Measurements from ENCODE around the gene ATP5PO.

DNA sequence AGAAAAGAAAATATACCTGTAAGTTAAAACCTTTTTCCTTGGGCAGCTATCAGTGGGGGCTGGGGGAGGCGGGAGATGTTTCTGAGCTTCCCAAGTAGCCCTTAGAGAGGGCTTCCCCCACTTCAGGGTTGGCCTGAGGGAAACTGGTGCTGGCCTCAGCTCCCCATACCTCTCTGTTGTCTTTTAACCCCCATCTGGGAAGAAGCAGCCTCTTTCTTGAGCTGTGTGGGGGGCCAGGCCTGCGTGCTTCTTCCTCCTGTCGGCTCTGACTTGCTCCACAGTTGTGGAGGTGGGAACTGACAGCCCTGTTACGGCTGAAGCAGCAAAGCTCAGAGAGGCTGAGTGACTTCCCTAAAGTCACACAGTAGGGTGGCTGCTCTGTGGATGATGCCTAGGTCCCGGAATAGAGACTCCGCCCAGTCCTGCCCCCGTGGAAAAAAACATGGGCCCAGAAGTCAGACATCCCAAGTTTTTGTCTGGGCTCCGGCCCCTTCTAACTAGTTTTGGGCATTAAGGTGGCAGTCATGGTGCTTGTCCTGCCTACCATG is 55.2 kb downstream of the ATP5PO start:
- TF ChIP-seq, protein P1, sequence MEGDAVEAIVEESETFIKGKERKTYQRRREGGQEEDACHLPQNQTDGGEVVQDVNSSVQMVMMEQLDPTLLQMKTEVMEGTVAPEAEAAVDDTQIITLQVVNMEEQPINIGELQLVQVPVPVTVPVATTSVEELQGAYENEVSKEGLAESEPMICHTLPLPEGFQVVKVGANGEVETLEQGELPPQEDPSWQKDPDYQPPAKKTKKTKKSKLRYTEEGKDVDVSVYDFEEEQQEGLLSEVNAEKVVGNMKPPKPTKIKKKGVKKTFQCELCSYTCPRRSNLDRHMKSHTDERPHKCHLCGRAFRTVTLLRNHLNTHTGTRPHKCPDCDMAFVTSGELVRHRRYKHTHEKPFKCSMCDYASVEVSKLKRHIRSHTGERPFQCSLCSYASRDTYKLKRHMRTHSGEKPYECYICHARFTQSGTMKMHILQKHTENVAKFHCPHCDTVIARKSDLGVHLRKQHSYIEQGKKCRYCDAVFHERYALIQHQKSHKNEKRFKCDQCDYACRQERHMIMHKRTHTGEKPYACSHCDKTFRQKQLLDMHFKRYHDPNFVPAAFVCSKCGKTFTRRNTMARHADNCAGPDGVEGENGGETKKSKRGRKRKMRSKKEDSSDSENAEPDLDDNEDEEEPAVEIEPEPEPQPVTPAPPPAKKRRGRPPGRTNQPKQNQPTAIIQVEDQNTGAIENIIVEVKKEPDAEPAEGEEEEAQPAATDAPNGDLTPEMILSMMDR (IDR thresholded peaks at IDR 0.05) = no peak
- no peak for TF ChIP-seq POLR2A (IDR thresholded peaks at IDR 0.05)
